HEK293T (cell line): Measurements from ENCODE around the gene IL10.

ENCODE experiments used
- ELF4 ChIP-seq: fragments of 450-650 bp; IDR thresholded peaks from 2 replicates; pipeline ENCODE4 v1.6.1; 2017; ENCODE audit warnings: antibody characterized with exemption
- FOXA1 ChIP-seq: fragments of 450-650 bp; IDR thresholded peaks from 2 replicates; pipeline ENCODE4 v1.6.1; 2016; ENCODE audit warnings: mild to moderate bottlenecking
- LEF1 ChIP-seq: fragments of 450-650 bp; IDR thresholded peaks from 2 replicates; pipeline ENCODE4 v1.6.1; 2017; ENCODE audit warnings: mild to moderate bottlenecking, borderline replicate concordance

GRCh38 chr1:206778031-206778430 lies 5.7 kb upstream of the IL10 start:
- TF ChIP-seq FOXA1 (no peak), ELF4 (no peak), LEF1 (no peak)
